C4-2B (cell line): ENCODE results near the gene TFAP2C.

ENCODE experiments used
- ZFX ChIP-seq: fragments of 450-650 bp; IDR thresholded peaks from 2 replicates; pipeline ENCODE4 v1.6.1; 2017
- TF ChIP-seq, protein P1 (sequence below): fragments of 450-650 bp; conservative IDR thresholded peaks from 2 replicates; pipeline ENCODE4 v1.5.1; 2017; ENCODE audit warnings: mild to moderate bottlenecking

DNA sequence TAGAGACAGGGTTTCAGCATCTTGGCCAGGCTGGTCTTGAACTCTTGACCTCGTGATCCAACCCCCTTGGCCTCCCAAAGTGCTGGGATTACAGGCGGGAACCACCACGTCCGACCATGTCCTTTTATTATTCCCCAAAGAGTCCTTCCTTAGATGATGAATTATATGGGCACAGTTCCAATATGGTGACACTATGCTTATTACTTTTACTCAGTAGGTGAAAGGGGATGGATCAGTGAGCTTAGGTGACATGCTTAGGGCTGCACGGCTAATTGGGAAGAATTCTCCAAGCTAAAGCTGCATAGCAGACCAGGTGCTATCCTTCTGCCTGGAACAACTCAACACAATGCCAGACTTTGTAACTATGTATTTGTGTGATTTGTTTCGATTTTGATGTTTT is 38.2 kb upstream of the TFAP2C start:
- TF ChIP-seq, protein P1, sequence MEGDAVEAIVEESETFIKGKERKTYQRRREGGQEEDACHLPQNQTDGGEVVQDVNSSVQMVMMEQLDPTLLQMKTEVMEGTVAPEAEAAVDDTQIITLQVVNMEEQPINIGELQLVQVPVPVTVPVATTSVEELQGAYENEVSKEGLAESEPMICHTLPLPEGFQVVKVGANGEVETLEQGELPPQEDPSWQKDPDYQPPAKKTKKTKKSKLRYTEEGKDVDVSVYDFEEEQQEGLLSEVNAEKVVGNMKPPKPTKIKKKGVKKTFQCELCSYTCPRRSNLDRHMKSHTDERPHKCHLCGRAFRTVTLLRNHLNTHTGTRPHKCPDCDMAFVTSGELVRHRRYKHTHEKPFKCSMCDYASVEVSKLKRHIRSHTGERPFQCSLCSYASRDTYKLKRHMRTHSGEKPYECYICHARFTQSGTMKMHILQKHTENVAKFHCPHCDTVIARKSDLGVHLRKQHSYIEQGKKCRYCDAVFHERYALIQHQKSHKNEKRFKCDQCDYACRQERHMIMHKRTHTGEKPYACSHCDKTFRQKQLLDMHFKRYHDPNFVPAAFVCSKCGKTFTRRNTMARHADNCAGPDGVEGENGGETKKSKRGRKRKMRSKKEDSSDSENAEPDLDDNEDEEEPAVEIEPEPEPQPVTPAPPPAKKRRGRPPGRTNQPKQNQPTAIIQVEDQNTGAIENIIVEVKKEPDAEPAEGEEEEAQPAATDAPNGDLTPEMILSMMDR, result no peak
- no peak for TF ChIP-seq ZFX
